Measurements from ENCODE around the gene KCNAB2. TPM values are rescaled to one million over a fixed set of nuclear protein-coding genes. Genes with fewer than 3 reads are reported as not detected.

Gene KCNAB2
- total and polyA plus RNA-seq, 2 donors (not counting 1 experiment from before 2014, with no cell fraction given), result 90.7 to 143 TPM

- Histone ChIP-seq H3K4me2 (replicated peaks; ENCODE audit: low read depth, low read length, poor library complexity, severe bottlenecking) (no peak overlapping the region), H3K79me2 (ENCODE audit: control insufficient read depth, insufficient read depth, low read length) (no peaks in the 10 kb centered on the region), H4K20me1 (ENCODE audit: control insufficient read depth, insufficient read depth, low read length, poor library complexity, severe bottlenecking) (no peaks in the 10 kb centered on the region), H3K9me3 (ENCODE audit: control extremely low read depth in 1 of 3, control insufficient read depth in 2 of 3, insufficient read depth in 1 of 3, low read length in 2 of 3) (peaks cover 0 to 7% (median 0%) of the 10 kb centered on the region in 3 donors), H3K4me1 (ENCODE audit: control insufficient read depth in 2 of 2, insufficient read depth in 2 of 2, low read length in 2 of 2) (peaks cover 11% of the 10 kb centered on the region in 2 donors), H3K27ac (ENCODE audit: low read length in 2 of 2) (no peak overlapping the region), H2AFZ (ENCODE audit: insufficient read depth, low read depth, low read length, poor library complexity, severe bottlenecking) (no peak overlapping the region), H3K36me3 (replicated peaks in 1 of 2; ENCODE audit: control extremely low read depth in 1 of 2, control insufficient read depth in 1 of 2, extremely low read depth in 1 of 2, insufficient read depth in 2 of 2, low read length in 1 of 2) (no peaks in the 10 kb centered on the region), H3K9ac (ENCODE audit: low read length) (no peak overlapping the region), H3K27me3 (replicated peaks in 1 of 4; ENCODE audit: control extremely low read depth in 1 of 4, control insufficient read depth in 3 of 4, insufficient read depth in 4 of 4, low read length in 3 of 4) (peaks cover 0 to 22% (median 1%) of the 10 kb centered on the region in 4 experiments), H3K4me3 (ENCODE audit: control extremely low read depth in 1 of 5, extremely low read depth in 1 of 5, insufficient read depth in 1 of 5, low read depth in 2 of 5, low read length in 4 of 5) (no peak overlapping the region)
- Mint-ChIP-seq H3K9me3 (ENCODE audit: insufficient read depth) (no peaks in the 10 kb centered on the region), H3K27me3 (peaks cover 17% of the 10 kb centered on the region), H3K27ac (no peak overlapping the region), H3K4me1 (peaks cover 7% of the 10 kb centered on the region), H3K4me3 (no peak overlapping the region)
- DNase-seq (no peak), ATAC-seq (ENCODE audit: low read depth) (no peak)
- TF ChIP-seq CTCF (IDR thresholded peaks at IDR 0.05), result no peak
- TF ChIP-seq EZH2 (IDR thresholded peaks at IDR 0.05; ENCODE audit: borderline replicate concordance, insufficient read depth, low read depth, low read length, poor library complexity, severe bottlenecking), result no peak
- 83% methylated on average over 3 of the region's 7 CpGs for WGBS (ENCODE audit: insufficient coverage)
- intact Hi-C loops (cut with micrococcal nuclease), result no loop called here
- ChIA-PET POLR2A (no interaction called here), CTCF (no interaction called here)
These were observed 98.5 kb downstream of the KCNAB2 start for GRCh38 chr1:6144175-6144574.

GRCh38 chr1:6144647-6145395 lies 99.1 kb downstream of the KCNAB2 start:
- Mint-ChIP-seq H3K27me3 (peaks cover 17% of the 10 kb centered on the region), H3K27ac (no peak overlapping the region), H3K4me3 (no peak overlapping the region), H3K4me1 (peaks cover 7% of the 10 kb centered on the region), H3K9me3 (ENCODE audit: insufficient read depth) (no peaks in the 10 kb centered on the region)
- H2AFZ ChIP-seq (ENCODE audit: insufficient read depth, low read depth, low read length, poor library complexity, severe bottlenecking), result no peak overlapping the region
- H3K4me3 ChIP-seq (ENCODE audit: control extremely low read depth in 1 of 5, extremely low read depth in 1 of 5, insufficient read depth in 1 of 5, low read depth in 2 of 5, low read length in 4 of 5), result no peak overlapping the region
- H3K27ac ChIP-seq (ENCODE audit: low read length in 2 of 2), result no peak overlapping the region
- TF ChIP-seq EZH2 (IDR thresholded peaks at IDR 0.05; ENCODE audit: borderline replicate concordance, insufficient read depth, low read depth, low read length, poor library complexity, severe bottlenecking) (no peak), CTCF (IDR thresholded peaks at IDR 0.05) (no peak)
- DNase-seq (no peak), ATAC-seq (ENCODE audit: low read depth) (no peak)
- peaks cover 0 to 7% (median 0%) of the 10 kb centered on the region in 3 donors for H3K9me3 ChIP-seq (ENCODE audit: control extremely low read depth in 1 of 3, control insufficient read depth in 2 of 3, insufficient read depth in 1 of 3, low read length in 2 of 3)
- intact Hi-C loops (cut with micrococcal nuclease), result no loop called here
- no peaks in the 10 kb centered on the region for H3K36me3 ChIP-seq (replicated peaks in 1 of 2; ENCODE audit: control extremely low read depth in 1 of 2, control insufficient read depth in 1 of 2, extremely low read depth in 1 of 2, insufficient read depth in 2 of 2, low read length in 1 of 2)
- no peaks in the 10 kb centered on the region for H3K79me2 ChIP-seq (ENCODE audit: control insufficient read depth, insufficient read depth, low read length)
- H3K9ac ChIP-seq (ENCODE audit: low read length), result no peak overlapping the region
- no peak overlapping the region for H3K4me2 ChIP-seq (replicated peaks; ENCODE audit: low read depth, low read length, poor library complexity, severe bottlenecking)
- peaks cover 11 to 12% of the 10 kb centered on the region in 2 donors for H3K4me1 ChIP-seq (ENCODE audit: control insufficient read depth in 2 of 2, insufficient read depth in 2 of 2, low read length in 2 of 2)
- ChIA-PET POLR2A (no interaction called here), CTCF (no interaction called here)
- peaks cover 0 to 24% (median 2%) of the 10 kb centered on the region in 4 experiments for H3K27me3 ChIP-seq (replicated peaks in 1 of 4; ENCODE audit: control extremely low read depth in 1 of 4, control insufficient read depth in 3 of 4, insufficient read depth in 4 of 4, low read length in 3 of 4)
- no peaks in the 10 kb centered on the region for H4K20me1 ChIP-seq (ENCODE audit: control insufficient read depth, insufficient read depth, low read length, poor library complexity, severe bottlenecking)
- 96% methylated on average over 11 of the region's 16 CpGs for WGBS (ENCODE audit: insufficient coverage)
